Keratinocyte (primary cell): Measurements from ENCODE around the gene CACNG4. TPM values are rescaled to one million over a fixed set of nuclear protein-coding genes. Genes with fewer than 3 reads are reported as not detected.

Source experiments
- DNase-seq: peaks from one replicate; pipeline ENCODE4 v3.0.0-alpha.2; 2011; ENCODE audit warnings: low read depth, missing footprints, low spot score
- FAIRE-seq: peaks from 2 replicates; lab custom pipeline; 2011; peaks lifted over from hg19 to GRCh38; lab: Jason Lieb, UNC
- H2AFZ ChIP-seq: 2 replicates; pipeline ENCODE4 v1.6.0; 2012; ENCODE audit warnings: low read length, control low read depth, inconsistent platforms; ENCODE audit not compliant: control insufficient read depth
- H3K27ac ChIP-seq: 2 replicates; pipeline ENCODE4 v1.5.1; 2011; ENCODE audit warnings: low read length; ENCODE audit not compliant: control insufficient read depth, insufficient read depth
- H3K27me3 ChIP-seq: 3 replicates; pipeline ENCODE4 v1.6.0; 2011; ENCODE audit warnings: low read length; ENCODE audit not compliant: control insufficient read depth, insufficient read depth; ENCODE audit errors: extremely low read depth
- H3K36me3 ChIP-seq, 2 experiments: 2 replicates in 1 of 2; 3 replicates in 1 of 2; pipeline ENCODE4 v1.5.1; 2011; ENCODE audit warnings: low read length in 2 of 2, mild to moderate bottlenecking in 1 of 2; ENCODE audit not compliant: control insufficient read depth in 2 of 2, insufficient read depth in 2 of 2; ENCODE audit errors: extremely low read depth in 1 of 2
- H3K4me1 ChIP-seq: 3 replicates; pipeline ENCODE4 v1.5.1; 2011; ENCODE audit warnings: low read length; ENCODE audit not compliant: control insufficient read depth, insufficient read depth; ENCODE audit errors: extremely low read depth
- H3K4me2 ChIP-seq: 3 replicates; pipeline ENCODE4 v1.6.0; 2011; ENCODE audit warnings: low read depth, low read length; ENCODE audit not compliant: control insufficient read depth, insufficient read depth; ENCODE audit errors: extremely low read depth
- H3K4me3 ChIP-seq, 3 experiments: fragments of 200-600 bp in 1 of 3; sonication (generic) in 1 of 3; 2 replicates in 2 of 3; 3 replicates in 1 of 3; pipeline ENCODE4 v1.5.1; 2011 to 2016; ENCODE audit warnings: low read length in 3 of 3, mild to moderate bottlenecking in 3 of 3, control low read depth in 2 of 3, inconsistent platforms in 1 of 3, low read depth in 1 of 3, mixed read lengths in 1 of 3, mixed run types in 1 of 3, moderate library complexity in 1 of 3; ENCODE audit not compliant: control insufficient read depth in 2 of 3, insufficient read depth in 2 of 3; ENCODE audit errors: extremely low read depth in 1 of 3
- H3K79me2 ChIP-seq: 2 replicates; pipeline ENCODE4 v1.6.0; 2012; ENCODE audit warnings: low read length; ENCODE audit not compliant: control insufficient read depth, insufficient read depth
- H3K9ac ChIP-seq: 3 replicates; pipeline ENCODE4 v1.6.0; 2011; ENCODE audit warnings: low read length; ENCODE audit not compliant: control insufficient read depth, insufficient read depth; ENCODE audit errors: extremely low read depth
- H3K9me1 ChIP-seq: 3 replicates; pipeline ENCODE4 v1.6.0; 2011; ENCODE audit warnings: low read length; ENCODE audit not compliant: control insufficient read depth, insufficient read depth; ENCODE audit errors: extremely low read depth
- H3K9me3 ChIP-seq: 2 replicates; pipeline ENCODE4 v1.5.1; 2012; ENCODE audit warnings: low read depth, low read length; ENCODE audit not compliant: control insufficient read depth
- H4K20me1 ChIP-seq: 3 replicates; pipeline ENCODE4 v1.6.0; 2011; ENCODE audit warnings: low read length; ENCODE audit not compliant: control insufficient read depth, insufficient read depth; ENCODE audit errors: extremely low read depth
- CTCF ChIP-seq, 3 experiments: IDR thresholded peaks in 1 of 3; conservative IDR thresholded peaks in 1 of 3; optimal IDR thresholded peaks in 1 of 3; 2 replicates in 2 of 3; 3 replicates in 1 of 3; pipeline versions ENCODE3 to v1.5.1; 2011; ENCODE audit warnings: low read length in 3 of 3, mild to moderate bottlenecking in 3 of 3, moderate library complexity in 2 of 3, control low read depth in 1 of 3, inconsistent platforms in 1 of 3; ENCODE audit not compliant: insufficient read depth in 2 of 3; ENCODE audit errors: extremely low read depth in 1 of 3
- EZH2 ChIP-seq: IDR thresholded peaks from one replicate; pipeline ENCODE4 v1.6.1; 2012; ENCODE audit warnings: inconsistent platforms, mild to moderate bottlenecking, low read length, moderate library complexity
- dilution Hi-C: fragments of 300-500 bp; cut with MboI; formaldehyde crosslinking; loops from one replicate; pipeline ENCODE4 v1.7.0; 2020; ENCODE audit warnings: low sequenced_read_pairs; ENCODE audit not compliant: extremely low pct_ligation_motif_present
- polyA plus RNA-seq, 5 experiments: library from polyadenylated mRNA; depleted of rRNA in 3 of 5; stranded (reverse) in 3 of 5; stranded (forward) in 1 of 5; unstranded in 1 of 5; fragments of >200 nt; gene quantifications; 1 replicate in 1 of 5; 2 replicates in 3 of 5; 3 replicates in 1 of 5; pipeline versions ENCODE4 v1.2.1 to v1.2.3, GENCODE V29; 2011 to 2012; ENCODE audit warnings: missing spikeins in 2 of 5, low read depth in 1 of 5, low replicate concordance in 1 of 5

The CACNG4 gene
- polyA plus RNA-seq, 1 donor (not counting 4 experiments of a cell fraction or from before 2014, with no cell fraction given), result not detected

GRCh38 chr17:67047382-67047781 is 82.9 kb downstream of the CACNG4 start:
- TF ChIP-seq EZH2, result no peak
- no peak for TF ChIP-seq CTCF (optimal IDR thresholded peaks at IDR 0.05 in 1 of 3, IDR thresholded peaks at IDR 0.05 in 1 of 3, conservative IDR thresholded peaks at IDR 0.05 in 1 of 3; ENCODE audit: extremely low read depth in 1 of 3, insufficient read depth in 2 of 3, low read length in 3 of 3)
- no peaks in the 10 kb centered on the region for H3K9me3 ChIP-seq
- no peak overlapping the region for H3K4me2 ChIP-seq
- H2AFZ ChIP-seq, result no peak overlapping the region
- no peaks in the 10 kb centered on the region for H3K36me3 ChIP-seq
- no peaks in the 10 kb centered on the region for H4K20me1 ChIP-seq
- no peak overlapping the region for H3K27ac ChIP-seq
- H3K79me2 ChIP-seq, result no peaks in the 10 kb centered on the region
- FAIRE-seq (no peak), DNase-seq (no peak)
- no peaks in the 10 kb centered on the region for H3K9me1 ChIP-seq
- peaks cover 9% of the 10 kb centered on the region for H3K27me3 ChIP-seq
- H3K4me1 ChIP-seq, result no peaks in the 10 kb centered on the region
- dilution Hi-C loops, result no loop called here
- no peak overlapping the region for H3K4me3 ChIP-seq
- no peak overlapping the region for H3K9ac ChIP-seq

- H3K79me2 ChIP-seq, result no peaks in the 10 kb centered on the region
- no peak overlapping the region for H3K27ac ChIP-seq
- H3K4me2 ChIP-seq, result no peak overlapping the region
- dilution Hi-C loops, result no loop called here
- H4K20me1 ChIP-seq, result no peaks in the 10 kb centered on the region
- H3K4me1 ChIP-seq, result no peaks in the 10 kb centered on the region
- no peak overlapping the region for H2AFZ ChIP-seq
- no peaks in the 10 kb centered on the region for H3K9me3 ChIP-seq
- DNase-seq (no peak), FAIRE-seq (no peak)
- H3K9ac ChIP-seq, result no peak overlapping the region
- H3K9me1 ChIP-seq, result no peaks in the 10 kb centered on the region
- TF ChIP-seq EZH2 (no peak), CTCF (optimal IDR thresholded peaks at IDR 0.05 in 1 of 3, IDR thresholded peaks at IDR 0.05 in 1 of 3, conservative IDR thresholded peaks at IDR 0.05 in 1 of 3; ENCODE audit: extremely low read depth in 1 of 3, insufficient read depth in 2 of 3, low read length in 3 of 3) (no peak)
- no peaks in the 10 kb centered on the region for H3K36me3 ChIP-seq
- no peak overlapping the region for H3K4me3 ChIP-seq
- peaks cover 9% of the 10 kb centered on the region for H3K27me3 ChIP-seq
Measured at GRCh38 chr17:67049025-67049739, 84.7 kb downstream of the CACNG4 start.
